ENCODE measurements around the gene FBXL19. TPM values are rescaled to one million over a fixed set of nuclear protein-coding genes. Genes with fewer than 3 reads are reported as not detected.

Gene FBXL19
- total RNA-seq, 1 donor from 2014 or later: 21.4 TPM

DNA sequence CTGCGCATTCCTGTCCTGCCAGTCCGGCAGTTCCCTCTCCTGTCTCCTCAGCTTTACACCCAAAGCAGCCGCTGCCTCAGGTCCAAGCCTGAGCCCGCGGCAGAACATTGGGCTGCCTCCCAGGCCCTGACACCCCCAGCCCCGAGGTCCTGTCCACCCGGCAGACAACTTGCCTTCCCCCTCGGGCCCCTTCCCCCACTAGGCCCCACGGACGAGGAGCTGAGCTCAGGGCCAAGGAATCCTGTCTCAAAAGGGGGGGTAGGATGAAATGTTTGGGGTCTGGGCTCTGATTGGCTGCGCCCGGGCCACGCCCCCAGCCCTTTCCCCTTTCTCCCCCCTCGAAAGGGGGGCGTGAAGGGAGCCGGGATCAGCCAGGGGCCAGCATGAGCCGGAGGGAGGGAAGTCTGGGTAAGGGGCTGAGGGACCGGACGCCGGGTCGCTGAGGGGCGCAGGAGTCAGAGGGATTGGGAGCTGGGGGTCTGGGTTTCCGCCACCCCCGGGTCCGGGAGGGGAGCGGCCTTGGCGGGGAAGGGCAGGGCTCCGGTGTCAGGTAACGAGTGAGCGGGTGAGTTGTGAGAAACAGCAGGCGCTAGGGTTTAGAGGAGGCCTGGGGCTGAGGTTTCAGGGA, 27.0 kb upstream of the FBXL19 start, which contains the start of gene CTF1:
Gene CTF1 (plus strand): TSS at position 354 of the 628 bp plus-strand sequence. CDS start 30 bp downstream, at position 384.
- Histone ChIP-seq H3K4me1 (peaks cover 56% of the 10 kb centered on the region), H3K27me3 (no peaks in the 10 kb centered on the region), H3K9me3 (no peaks in the 10 kb centered on the region), H3K36me3 (peaks cover 0 to 5% of the 10 kb centered on the region in 2 donors), H3K4me3 (peak within 1 kb of the TSS; percentile 63 to 78), H3K27ac (peak within 1 kb of the TSS; percentile 100)
- intact Hi-C loops (cut with DNase I): no loop called here
- TF ChIP-seq POLR2A (IDR thresholded peaks at IDR 0.05) (no peak), POLR2AphosphoS5 (IDR thresholded peaks at IDR 0.05; ENCODE audit: insufficient read depth in 1 of 2, low read depth in 1 of 2) (peak; percentile 65 to 93)
- TF ChIP-seq, protein P1, sequence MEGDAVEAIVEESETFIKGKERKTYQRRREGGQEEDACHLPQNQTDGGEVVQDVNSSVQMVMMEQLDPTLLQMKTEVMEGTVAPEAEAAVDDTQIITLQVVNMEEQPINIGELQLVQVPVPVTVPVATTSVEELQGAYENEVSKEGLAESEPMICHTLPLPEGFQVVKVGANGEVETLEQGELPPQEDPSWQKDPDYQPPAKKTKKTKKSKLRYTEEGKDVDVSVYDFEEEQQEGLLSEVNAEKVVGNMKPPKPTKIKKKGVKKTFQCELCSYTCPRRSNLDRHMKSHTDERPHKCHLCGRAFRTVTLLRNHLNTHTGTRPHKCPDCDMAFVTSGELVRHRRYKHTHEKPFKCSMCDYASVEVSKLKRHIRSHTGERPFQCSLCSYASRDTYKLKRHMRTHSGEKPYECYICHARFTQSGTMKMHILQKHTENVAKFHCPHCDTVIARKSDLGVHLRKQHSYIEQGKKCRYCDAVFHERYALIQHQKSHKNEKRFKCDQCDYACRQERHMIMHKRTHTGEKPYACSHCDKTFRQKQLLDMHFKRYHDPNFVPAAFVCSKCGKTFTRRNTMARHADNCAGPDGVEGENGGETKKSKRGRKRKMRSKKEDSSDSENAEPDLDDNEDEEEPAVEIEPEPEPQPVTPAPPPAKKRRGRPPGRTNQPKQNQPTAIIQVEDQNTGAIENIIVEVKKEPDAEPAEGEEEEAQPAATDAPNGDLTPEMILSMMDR (IDR thresholded peaks at IDR 0.05): no peak
- no peak for DNase-seq (ENCODE audit: extremely low spot score in 2 of 2)

DNA sequence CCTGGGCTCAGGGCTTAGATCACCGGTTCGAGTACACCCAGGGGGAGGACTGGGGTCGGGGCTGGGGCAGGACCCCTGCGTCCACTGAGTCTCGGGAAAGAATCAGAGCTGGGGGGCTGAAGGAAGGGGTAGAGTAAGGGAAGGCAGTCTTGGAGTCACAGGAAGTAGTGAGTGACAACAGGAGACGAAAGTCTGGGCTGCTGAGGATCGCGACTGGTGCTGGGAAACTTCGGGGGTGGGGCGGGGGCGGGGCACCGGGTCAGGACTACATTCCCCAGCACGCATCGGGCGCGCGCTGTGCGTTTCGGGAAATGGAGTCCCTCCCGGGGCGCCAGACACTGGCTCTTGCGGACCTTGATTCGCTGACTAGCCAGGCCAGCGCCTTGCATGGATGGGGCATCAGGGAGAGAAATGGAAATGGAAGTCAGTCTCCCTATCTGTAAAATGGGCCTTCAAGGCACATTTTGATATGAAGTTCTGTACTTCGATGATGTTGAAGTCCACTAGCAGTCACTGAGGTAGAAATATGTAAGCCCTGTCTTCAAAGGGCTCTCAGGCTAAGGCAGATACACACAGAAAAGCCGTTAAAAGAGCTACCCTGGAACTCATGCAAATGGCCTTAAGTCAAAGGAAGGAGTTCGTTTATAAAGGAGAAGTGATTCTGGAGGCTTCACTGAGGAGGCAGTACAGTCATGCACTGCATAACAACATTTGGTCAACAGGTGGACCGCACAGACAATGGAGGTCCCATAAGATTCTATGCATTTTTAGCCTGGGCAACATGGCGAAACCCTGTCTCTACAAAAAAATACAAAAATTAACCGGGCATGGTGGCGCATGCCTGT, 26.3 kb upstream of the FBXL19 start:
- Histone ChIP-seq H3K4me3 (peak overlapping the region; percentile 63 to 78), H3K36me3 (no peaks in the 10 kb centered on the region), H3K27me3 (no peaks in the 10 kb centered on the region), H3K9me3 (no peaks in the 10 kb centered on the region), H3K4me1 (peaks cover 60% of the 10 kb centered on the region), H3K27ac (peak overlapping the region; percentile 100)
- peak in 1 of 2 donors; percentile 38 for TF ChIP-seq POLR2A (IDR thresholded peaks at IDR 0.05)
- peak; percentile 1 to 75 for TF ChIP-seq POLR2AphosphoS5 (IDR thresholded peaks at IDR 0.05; ENCODE audit: insufficient read depth in 1 of 2, low read depth in 1 of 2)
- TF ChIP-seq, protein P1 (IDR thresholded peaks at IDR 0.05): no peak
- no peak for DNase-seq (ENCODE audit: extremely low spot score in 2 of 2)
- intact Hi-C loops (cut with DNase I): no loop called here

DNA sequence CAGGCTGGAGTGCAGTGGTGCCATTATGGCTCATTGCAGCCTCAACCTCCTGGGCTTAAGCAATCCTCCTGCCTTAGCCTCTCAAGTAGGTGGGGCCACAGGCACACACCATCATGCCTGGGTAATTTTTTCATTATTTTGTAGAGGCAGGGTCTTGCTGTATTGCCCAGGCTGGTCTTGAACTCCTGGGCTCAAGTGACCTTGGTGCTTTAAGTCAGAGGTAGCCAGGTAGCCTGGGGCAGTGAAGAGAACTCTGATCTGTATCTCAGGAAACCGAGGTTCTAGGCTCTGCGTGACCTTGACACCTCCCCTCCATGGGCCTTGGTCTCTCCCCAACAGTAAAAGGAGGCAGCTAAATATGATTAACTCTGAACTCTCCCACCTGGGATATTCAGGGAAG, 23.6 kb upstream of the FBXL19 start:
- intact Hi-C loops (cut with DNase I): loop anchor here (5.0 kb wide), 1 partner anchor 57 kb away; no protein-coding TSS in a partner anchor
- H3K4me1 ChIP-seq: peaks cover 55% of the 10 kb centered on the region
- H3K36me3 ChIP-seq: no peaks in the 10 kb centered on the region
- no peak for DNase-seq (ENCODE audit: extremely low spot score in 2 of 2)
- H3K9me3 ChIP-seq: no peaks in the 10 kb centered on the region
- no peaks in the 10 kb centered on the region for H3K27me3 ChIP-seq
- H3K4me3 ChIP-seq: no peak overlapping the region
- H3K27ac ChIP-seq: no peak overlapping the region
- TF ChIP-seq, protein P1 (IDR thresholded peaks at IDR 0.05): no peak
- TF ChIP-seq POLR2AphosphoS5 (IDR thresholded peaks at IDR 0.05; ENCODE audit: insufficient read depth in 1 of 2, low read depth in 1 of 2) (no peak), POLR2A (IDR thresholded peaks at IDR 0.05) (no peak)

DNA sequence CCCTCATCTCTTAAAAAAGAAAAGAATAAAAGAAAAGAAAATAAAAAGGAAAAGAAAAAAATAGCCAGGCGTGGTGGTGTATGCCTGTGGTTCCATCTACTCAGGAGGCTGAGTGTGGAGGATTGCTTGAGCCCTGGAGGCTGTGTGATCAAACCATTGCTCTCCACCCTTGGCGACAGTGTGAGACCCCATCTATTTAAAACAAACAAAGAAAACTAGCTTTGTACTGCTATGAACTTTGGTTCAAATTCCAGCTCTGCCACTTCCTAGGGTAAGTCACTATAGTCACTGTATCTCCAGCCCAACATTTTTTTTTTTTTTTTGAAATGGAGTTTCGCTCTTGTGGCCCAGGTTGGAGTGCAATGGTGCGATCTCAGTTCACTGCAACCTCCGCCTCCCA, 22.8 kb upstream of the FBXL19 start:
- DNase-seq (ENCODE audit: extremely low spot score in 2 of 2): no peak
- Histone ChIP-seq H3K4me3 (no peak overlapping the region), H3K27ac (no peak overlapping the region), H3K4me1 (peaks cover 47% of the 10 kb centered on the region), H3K9me3 (no peaks in the 10 kb centered on the region), H3K36me3 (no peaks in the 10 kb centered on the region), H3K27me3 (no peaks in the 10 kb centered on the region)
- TF ChIP-seq POLR2AphosphoS5 (IDR thresholded peaks at IDR 0.05; ENCODE audit: insufficient read depth in 1 of 2, low read depth in 1 of 2): no peak
- TF ChIP-seq, protein P1 (IDR thresholded peaks at IDR 0.05): no peak
- TF ChIP-seq POLR2A (IDR thresholded peaks at IDR 0.05): no peak
- intact Hi-C loops (cut with DNase I): loop anchor here (5.0 kb wide), 1 partner anchor 58 kb away; no protein-coding TSS in a partner anchor

Measured in vagina (tissue), 2 donors.